Measurements from ENCODE around the gene THSD4.
A peak's percentile ranks its signal among the peaks of the same experiment; 100 is the strongest.

GRCh38 chr15:71800835-71801745 is 685.8 kb downstream of the THSD4 start:
- TF ChIP-seq POLR2AphosphoS5 (IDR thresholded peaks at IDR 0.05): no peak
- TF ChIP-seq CTCF (IDR thresholded peaks at IDR 0.05): peak; percentile 40 to 85 (median 75)

Data from sigmoid colon (tissue), 4 donors.